GM10266 (cell line): ENCODE results near the gene WRAP53.

ENCODE experiments used
- DNase-seq: peaks from one replicate; pipeline ENCODE4 v3.0.0; 2012; ENCODE audit errors: extremely low spot score
- TF ChIP-seq, protein P1 (sequence below): IDR thresholded peaks from 2 replicates; pipeline ENCODE4 v1.5.1; 2012; ENCODE audit warnings: mild to moderate bottlenecking, low read depth; ENCODE audit not compliant: control insufficient read depth, insufficient read depth; ENCODE audit errors: missing control alignments

The WRAP53 gene

DNA sequence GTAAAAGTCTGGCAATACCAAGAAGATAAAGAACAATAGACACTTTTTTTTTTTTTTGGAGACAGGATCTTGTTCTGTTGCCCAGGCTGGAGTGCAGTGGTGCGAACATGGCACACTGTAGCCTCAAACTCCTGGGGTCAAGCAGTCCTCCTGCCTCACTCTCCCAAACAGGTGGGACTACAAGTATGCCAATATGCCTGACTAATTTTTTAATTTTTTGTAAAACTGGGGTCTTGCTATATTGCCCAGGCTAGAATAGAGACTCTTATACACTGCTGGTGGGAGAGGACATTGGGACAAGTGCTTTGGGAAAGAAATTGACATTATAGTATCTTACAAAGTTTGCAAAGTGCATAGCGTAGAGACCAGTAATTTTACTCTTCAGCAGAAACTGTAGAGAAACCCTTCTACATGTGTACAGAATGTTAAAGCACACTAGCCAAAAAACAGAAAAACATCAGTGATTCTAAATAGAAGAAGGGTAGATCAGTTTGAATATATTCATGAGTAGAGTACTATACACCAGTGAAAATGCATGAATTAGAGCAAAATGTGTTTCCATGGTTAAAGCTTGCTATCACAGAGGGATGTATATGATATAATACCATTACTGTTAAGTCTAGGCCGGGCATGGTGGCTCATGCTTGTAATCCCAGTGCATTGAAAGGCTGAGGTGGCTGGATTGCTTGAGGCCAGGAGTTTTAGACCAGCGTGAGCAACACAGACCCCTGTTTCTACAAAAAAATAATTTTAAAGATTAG, 9.7 kb downstream of the WRAP53 start:
- TF ChIP-seq, protein P1, sequence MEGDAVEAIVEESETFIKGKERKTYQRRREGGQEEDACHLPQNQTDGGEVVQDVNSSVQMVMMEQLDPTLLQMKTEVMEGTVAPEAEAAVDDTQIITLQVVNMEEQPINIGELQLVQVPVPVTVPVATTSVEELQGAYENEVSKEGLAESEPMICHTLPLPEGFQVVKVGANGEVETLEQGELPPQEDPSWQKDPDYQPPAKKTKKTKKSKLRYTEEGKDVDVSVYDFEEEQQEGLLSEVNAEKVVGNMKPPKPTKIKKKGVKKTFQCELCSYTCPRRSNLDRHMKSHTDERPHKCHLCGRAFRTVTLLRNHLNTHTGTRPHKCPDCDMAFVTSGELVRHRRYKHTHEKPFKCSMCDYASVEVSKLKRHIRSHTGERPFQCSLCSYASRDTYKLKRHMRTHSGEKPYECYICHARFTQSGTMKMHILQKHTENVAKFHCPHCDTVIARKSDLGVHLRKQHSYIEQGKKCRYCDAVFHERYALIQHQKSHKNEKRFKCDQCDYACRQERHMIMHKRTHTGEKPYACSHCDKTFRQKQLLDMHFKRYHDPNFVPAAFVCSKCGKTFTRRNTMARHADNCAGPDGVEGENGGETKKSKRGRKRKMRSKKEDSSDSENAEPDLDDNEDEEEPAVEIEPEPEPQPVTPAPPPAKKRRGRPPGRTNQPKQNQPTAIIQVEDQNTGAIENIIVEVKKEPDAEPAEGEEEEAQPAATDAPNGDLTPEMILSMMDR: no peak
- DNase-seq: no peak

DNA sequence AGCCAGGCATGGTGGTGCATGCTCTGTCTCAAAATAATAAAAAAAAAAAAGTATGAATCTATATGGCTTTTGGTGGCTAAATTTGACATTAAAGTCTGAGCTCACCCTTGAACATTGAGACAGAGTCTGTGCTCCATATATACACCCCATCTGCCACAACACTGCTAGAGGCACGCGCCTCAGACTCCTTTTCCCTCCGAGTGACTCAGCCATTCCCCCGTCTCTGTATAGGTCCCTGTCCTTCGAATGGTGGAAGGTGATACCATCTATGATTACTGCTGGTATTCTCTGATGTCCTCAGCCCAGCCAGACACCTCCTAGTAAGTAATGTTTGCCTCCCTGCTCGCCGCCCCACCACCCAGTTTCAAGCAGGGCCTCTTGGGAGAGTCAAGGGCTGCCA, 12.2 kb downstream of the WRAP53 start:
- no peak for DNase-seq

DNA sequence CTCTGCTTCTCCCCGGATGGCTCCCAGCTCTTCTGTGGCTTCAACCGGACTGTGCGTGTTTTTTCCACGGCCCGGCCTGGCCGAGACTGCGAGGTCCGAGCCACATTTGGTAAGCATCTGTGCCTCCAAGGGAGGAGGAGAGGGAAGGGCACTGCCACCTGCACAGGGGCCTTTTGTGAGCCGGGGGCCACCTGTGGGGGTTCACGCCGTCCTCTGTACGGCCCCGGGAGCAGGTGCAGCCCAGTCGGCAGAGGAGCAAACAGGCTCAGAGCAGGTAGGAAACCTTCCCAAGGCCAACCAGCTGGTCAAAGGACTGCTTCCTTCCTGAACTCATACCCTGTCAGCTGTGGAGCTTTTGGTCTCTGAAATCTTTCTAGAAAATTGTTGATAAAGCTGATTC, 13.4 kb downstream of the WRAP53 start:
- TF ChIP-seq, protein P1: no peak

More for the DNA sequence above, 12.2 kb downstream of the WRAP53 start:
- TF ChIP-seq, protein P1: no peak

DNA sequence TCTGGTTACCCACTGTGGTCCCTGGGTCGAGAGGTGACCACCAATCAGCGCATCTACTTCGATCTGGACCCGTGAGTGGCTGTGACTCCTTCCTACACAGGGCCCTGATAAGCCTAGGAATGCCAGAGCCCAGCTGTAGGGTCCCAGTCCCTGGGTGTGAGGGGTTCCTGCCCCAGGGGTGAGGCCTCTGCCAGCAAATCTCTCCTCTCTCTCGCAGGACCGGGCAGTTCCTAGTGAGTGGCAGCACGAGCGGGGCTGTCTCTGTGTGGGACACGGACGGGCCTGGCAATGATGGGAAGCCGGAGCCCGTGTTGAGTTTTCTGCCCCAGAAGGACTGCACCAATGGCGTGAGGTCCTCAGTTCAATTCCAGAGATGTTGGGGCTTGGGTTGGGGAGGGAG, 14.5 kb downstream of the WRAP53 start:
- DNase-seq: no peak

More for the DNA sequence above, 13.4 kb downstream of the WRAP53 start:
- DNase-seq: no peak

DNA sequence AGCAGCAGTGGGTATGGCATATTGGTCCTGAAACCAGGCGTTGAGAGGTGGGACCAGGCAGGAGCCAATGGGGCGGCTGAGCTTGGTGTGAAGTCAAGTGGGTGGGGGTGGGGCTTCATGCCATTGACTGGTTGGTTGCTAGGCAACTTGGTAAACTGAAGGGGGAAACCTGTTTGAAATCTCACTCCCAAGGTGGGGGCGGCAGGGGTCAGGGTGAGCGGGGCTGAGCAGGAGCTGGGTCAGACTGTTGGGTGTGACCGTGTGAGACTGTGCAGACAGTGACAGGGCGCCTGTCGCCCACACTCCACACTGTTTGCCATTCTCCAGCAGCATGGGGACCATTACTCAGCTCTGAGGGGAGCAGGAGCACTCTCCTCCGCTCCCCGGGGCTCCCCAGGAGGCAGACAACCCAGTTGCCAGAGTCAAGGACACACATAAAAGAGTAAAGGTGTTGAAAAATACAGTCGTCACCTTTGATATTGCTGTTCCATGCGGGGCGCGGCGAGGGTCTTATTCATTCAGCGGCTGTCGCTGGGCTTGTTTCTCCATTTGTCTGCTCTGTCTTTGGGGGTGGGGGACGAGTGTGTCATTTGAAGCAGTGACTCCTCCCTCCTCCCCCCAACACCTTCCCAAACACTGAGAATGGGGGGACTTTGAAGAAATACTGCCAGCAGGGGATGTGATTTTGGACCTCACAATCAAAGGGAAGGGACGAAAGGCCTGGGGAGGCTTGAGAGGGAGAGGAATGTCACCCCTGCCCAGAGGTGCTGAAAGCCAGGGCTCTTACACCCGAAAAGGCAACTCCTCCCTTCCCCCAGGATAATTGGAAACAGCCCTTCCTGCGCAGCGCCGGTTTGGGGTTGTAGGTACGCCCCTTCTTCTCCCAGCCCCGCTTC, 15.6 kb downstream of the WRAP53 start:
- TF ChIP-seq, protein P1: no peak
- DNase-seq: no peak

More for the DNA sequence above, 14.5 kb downstream of the WRAP53 start:
- TF ChIP-seq, protein P1: no peak

DNA sequence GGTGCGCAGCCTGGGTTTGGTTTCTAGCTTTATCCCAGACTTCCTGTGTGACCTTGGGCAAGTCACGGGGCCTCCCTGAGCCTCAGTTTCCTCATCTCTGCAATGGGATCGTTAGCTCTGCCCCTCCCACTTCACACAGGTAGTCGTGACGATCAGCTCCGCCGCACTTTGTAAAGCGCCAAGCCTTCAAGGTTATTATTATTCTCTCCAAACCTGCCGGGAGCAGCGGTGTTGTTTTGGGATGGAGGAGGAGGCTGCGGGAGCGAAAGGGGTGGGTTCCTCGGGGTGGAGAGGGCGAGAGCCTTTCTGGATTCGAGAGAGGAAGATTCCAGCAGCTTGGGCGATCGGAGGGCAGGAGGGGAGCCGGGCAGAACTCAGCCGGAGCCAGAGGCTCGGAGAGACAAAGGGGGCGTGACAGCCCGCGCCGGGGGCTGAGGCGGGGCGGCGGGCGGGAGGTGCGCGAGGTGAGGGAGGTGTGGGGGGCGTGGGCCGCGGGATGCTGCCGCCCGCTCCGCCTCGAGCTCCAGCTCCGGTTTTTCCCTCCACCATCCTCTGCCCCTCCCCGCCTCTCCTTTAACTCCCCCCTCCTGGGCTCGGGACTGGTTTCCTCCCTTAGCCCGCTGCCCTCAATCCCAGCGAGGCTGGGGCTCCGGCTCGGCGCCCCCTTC, 16.5 kb downstream of the WRAP53 start, which contains the start of gene EFNB3:
Gene EFNB3, plus strand, starts transcription at position 602 of the 668 bp plus-strand sequence. CDS start 397 bp downstream, outside the sequence.
- DNase-seq: no peak
- TF ChIP-seq, protein P1: no peak
